ENCODE results near the gene GSG1. TPM values are rescaled to one million over a fixed set of nuclear protein-coding genes. Genes with fewer than 3 reads are reported as not detected.
"Not testable (repeated sequence)": the region's sequence is repeated elsewhere in the genome, so short reads cannot be mapped to it uniquely, and the experiment has no call there.

The GSG1 gene
- total and polyA plus RNA-seq, 2 of the 8 experiments (the other 6 are each of a cell fraction or from before 2014, with no cell fraction given): 0.89 to 1.4 TPM

DNA sequence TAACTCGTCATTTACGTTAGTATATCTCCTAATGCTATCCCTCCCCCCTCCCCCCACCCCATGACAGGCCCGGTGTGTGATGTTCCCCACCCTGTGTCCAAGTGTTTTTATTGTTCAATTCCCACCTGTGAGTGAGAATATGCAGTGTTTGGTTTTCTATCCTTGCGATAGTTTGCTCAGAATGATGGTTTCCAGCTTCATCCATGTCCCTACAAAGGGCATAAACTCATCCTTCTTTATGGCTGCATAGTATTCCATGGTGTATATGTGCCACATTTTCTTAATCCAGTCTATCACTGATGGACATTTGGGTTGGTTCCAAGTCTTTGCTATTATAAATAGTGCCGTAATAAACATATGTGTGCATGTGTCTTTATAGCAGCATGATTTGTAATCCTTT, 19.8 kb downstream of the GSG1 start:
- H3K9ac ChIP-seq (replicated peaks in 1 of 4; ENCODE audit: extremely low read depth in 1 of 4, low read depth in 3 of 4, low read length in 3 of 4); H2BK15ac ChIP-seq (ENCODE audit: low read length); H3K79me1 ChIP-seq (ENCODE audit: low read depth, low read length); H4K5ac ChIP-seq (ENCODE audit: insufficient read length, low read depth, low read length); H3K18ac ChIP-seq (ENCODE audit: extremely low read depth, low read length); H4K91ac ChIP-seq (replicated peaks; ENCODE audit: insufficient read length, low read length); H3K56ac ChIP-seq (replicated peaks; ENCODE audit: insufficient read length, low read depth, low read length); H3K4me2 ChIP-seq (ENCODE audit: insufficient read depth in 1 of 2, low read depth in 2 of 2, low read length in 2 of 2); H3K23ac ChIP-seq (ENCODE audit: insufficient read length); H2BK20ac ChIP-seq (ENCODE audit: low read length); POLR2A ChIA-PET (ENCODE audit: partially characterized antibody); H3K4me3 ChIP-seq (ENCODE audit: extremely low read depth in 1 of 4, insufficient read depth in 2 of 4, low read depth in 3 of 4, low read length in 4 of 4); H4K20me1 ChIP-seq (replicated peaks in 1 of 2; ENCODE audit: control insufficient read depth in 1 of 2, insufficient read depth in 2 of 2, low read length in 2 of 2); H2AK5ac ChIP-seq (ENCODE audit: low read depth, low read length); H2BK12ac ChIP-seq (ENCODE audit: low read depth, low read length); H2BK120ac ChIP-seq (replicated peaks; ENCODE audit: low read depth, low read length); FAIRE-seq; H3K14ac ChIP-seq (ENCODE audit: insufficient read length); H3K23me2 ChIP-seq (ENCODE audit: low read depth, low read length); H2AFZ ChIP-seq (ENCODE audit: low read length); H4K8ac ChIP-seq (ENCODE audit: extremely low read depth, insufficient read depth, low read length); H3K27me3 ChIP-seq (replicated peaks in 1 of 4; ENCODE audit: control insufficient read depth in 3 of 4, extremely low read depth in 1 of 4, insufficient read depth in 3 of 4, low read length in 3 of 4); DNase-seq (ENCODE audit: low read depth in 1 of 2, low spot score in 2 of 2); H3K27ac ChIP-seq (ENCODE audit: low read depth, low read length); H3K9me3 ChIP-seq (ENCODE audit: insufficient read depth in 2 of 2, low read depth in 1 of 2, low read length in 1 of 2); H2BK5ac ChIP-seq (ENCODE audit: low read depth, low read length); H3K79me2 ChIP-seq (ENCODE audit: control insufficient read depth in 1 of 2, insufficient read depth in 2 of 2, low read length in 2 of 2); H3K4ac ChIP-seq (replicated peaks; ENCODE audit: insufficient read length, low read depth, low read length): not testable (repeated sequence)
- Histone ChIP-seq H3K36me3 (ENCODE audit: control insufficient read depth in 2 of 4, insufficient read depth in 4 of 4, low read length in 3 of 4) (peaks cover 0 to 23% (median 11%) of the 10 kb centered on the region in 4 experiments; a peak in 6 of 8 replicates), H3K4me1 (replicated peaks in 1 of 4; ENCODE audit: control insufficient read depth in 3 of 4, insufficient read depth in 4 of 4, low read length in 3 of 4) (peaks cover 16 to 19% (median 17%) of the 10 kb centered on the region in 4 experiments)
- WGBS, 2 experiments (ENCODE audit: extremely low coverage in 1 of 2, insufficient coverage in 1 of 2, insufficient read length in 1 of 2, insufficient replicate concordance in 2 of 2, low coverage in 1 of 2, low lambda C conversion rate in 2 of 2, missing lambda C conversion rate in 1 of 2): 96% methylated on average over 2 of the region's 5 CpGs; no CpG with 5 or more reads in 1 of the 2 experiments
- CTCF ChIA-PET (ENCODE audit: partially characterized antibody): interaction anchor here (1.8 to 2.8 kb wide), 2 partner anchors 129 to 168 kb away, joined by 5 to 10 read pairs; no protein-coding TSS in a partner anchor

Data from H1 (cell line).